ENCODE data around the gene C11orf97.

Gene C11orf97

DNA sequence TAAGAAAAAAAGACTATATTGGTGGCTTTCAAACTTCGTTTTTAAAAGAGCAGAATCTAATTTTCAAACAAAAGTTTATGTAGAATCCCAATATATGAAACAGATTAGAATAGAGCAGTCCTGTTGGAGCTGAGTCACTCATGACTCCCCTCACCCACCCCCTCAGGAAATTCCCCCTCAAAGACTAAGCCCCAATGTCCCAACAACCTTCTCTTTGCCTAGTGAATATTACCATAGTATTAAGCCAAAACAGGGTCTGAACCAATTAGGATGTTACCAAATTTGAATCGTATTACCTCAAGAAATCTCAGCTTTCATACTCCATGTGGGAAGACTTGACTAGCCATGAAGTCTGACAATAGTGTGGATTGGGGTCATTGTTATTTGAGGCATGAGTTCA lies 47.1 kb downstream of the C11orf97 start:
- Histone ChIP-seq H3K79me2 (ENCODE audit: low read length) (no peaks in the 10 kb centered on the region), H3K4me2 (ENCODE audit: low read depth, low read length) (no peak overlapping the region), H3K9ac (ENCODE audit: low read length) (no peak overlapping the region), H3K27ac (ENCODE audit: low read length) (no peak overlapping the region), H4K20me1 (ENCODE audit: insufficient read depth, low read length) (no peaks in the 10 kb centered on the region), H3K9me3 (replicated peaks; ENCODE audit: insufficient read depth, low read length) (no peaks in the 10 kb centered on the region), H3F3A (ENCODE audit: insufficient read depth, low read length) (no peaks in the 10 kb centered on the region), H3K27me3 (replicated peaks; ENCODE audit: insufficient read depth, low read length) (no peaks in the 10 kb centered on the region), H2AFZ (ENCODE audit: low read length) (no peak overlapping the region), H3K4me1 (ENCODE audit: low read length) (no peaks in the 10 kb centered on the region), H3K9me2 (replicated peaks; ENCODE audit: insufficient read depth, low read length) (no peaks in the 10 kb centered on the region), H3K4me3 (ENCODE audit: low read length) (no peak overlapping the region), H3K36me3 (replicated peaks; ENCODE audit: insufficient read depth, low read length) (no peaks in the 10 kb centered on the region)
- no peak for DNase-seq
- TF ChIP-seq EZH2phosphoT487 (IDR thresholded peaks at IDR 0.05; ENCODE audit: low read length) (no peak), CTCF (IDR thresholded peaks at IDR 0.05; ENCODE audit: low read length) (no peak), EZH2 (optimal IDR thresholded peaks at IDR 0.05; ENCODE audit: low read depth, low read length) (no peak)

GRCh38 chr11:94560834-94561233 lies 48.6 kb downstream of the C11orf97 start:
- H3K4me2 ChIP-seq (ENCODE audit: low read depth, low read length), result no peak overlapping the region

GRCh38 chr11:94563176-94563847 lies 51.1 kb downstream of the C11orf97 start:
- Histone ChIP-seq H3K9ac (ENCODE audit: low read length) (no peak overlapping the region), H3K9me2 (replicated peaks; ENCODE audit: insufficient read depth, low read length) (no peaks in the 10 kb centered on the region), H4K20me1 (ENCODE audit: insufficient read depth, low read length) (no peaks in the 10 kb centered on the region), H3K9me3 (replicated peaks; ENCODE audit: insufficient read depth, low read length) (no peaks in the 10 kb centered on the region), H3K27ac (ENCODE audit: low read length) (no peak overlapping the region), H3F3A (ENCODE audit: insufficient read depth, low read length) (no peaks in the 10 kb centered on the region), H3K79me2 (ENCODE audit: low read length) (no peaks in the 10 kb centered on the region), H3K4me2 (ENCODE audit: low read depth, low read length) (no peak overlapping the region), H2AFZ (ENCODE audit: low read length) (no peak overlapping the region), H3K36me3 (replicated peaks; ENCODE audit: insufficient read depth, low read length) (no peaks in the 10 kb centered on the region), H3K27me3 (replicated peaks; ENCODE audit: insufficient read depth, low read length) (no peaks in the 10 kb centered on the region), H3K4me3 (ENCODE audit: low read length) (no peak overlapping the region), H3K4me1 (ENCODE audit: low read length) (no peaks in the 10 kb centered on the region)
- TF ChIP-seq EZH2 (optimal IDR thresholded peaks at IDR 0.05; ENCODE audit: low read depth, low read length) (no peak), CTCF (IDR thresholded peaks at IDR 0.05; ENCODE audit: low read length) (no peak), EZH2phosphoT487 (IDR thresholded peaks at IDR 0.05; ENCODE audit: low read length) (no peak)
- DNase-seq, result no peak

More at GRCh38 chr11:94560834-94561233, 48.6 kb downstream of the C11orf97 start:
- Histone ChIP-seq H3K9ac (ENCODE audit: low read length) (no peak overlapping the region), H3K27me3 (replicated peaks; ENCODE audit: insufficient read depth, low read length) (no peaks in the 10 kb centered on the region), H3K36me3 (replicated peaks; ENCODE audit: insufficient read depth, low read length) (no peaks in the 10 kb centered on the region), H2AFZ (ENCODE audit: low read length) (no peak overlapping the region), H3K79me2 (ENCODE audit: low read length) (no peaks in the 10 kb centered on the region), H3K27ac (ENCODE audit: low read length) (no peak overlapping the region), H3F3A (ENCODE audit: insufficient read depth, low read length) (no peaks in the 10 kb centered on the region), H3K9me3 (replicated peaks; ENCODE audit: insufficient read depth, low read length) (no peaks in the 10 kb centered on the region), H3K9me2 (replicated peaks; ENCODE audit: insufficient read depth, low read length) (no peaks in the 10 kb centered on the region), H3K4me1 (ENCODE audit: low read length) (no peaks in the 10 kb centered on the region), H3K4me3 (ENCODE audit: low read length) (no peak overlapping the region), H4K20me1 (ENCODE audit: insufficient read depth, low read length) (no peaks in the 10 kb centered on the region)
- DNase-seq, result no peak
- no peak for TF ChIP-seq EZH2 (optimal IDR thresholded peaks at IDR 0.05; ENCODE audit: low read depth, low read length)
- no peak for TF ChIP-seq EZH2phosphoT487 (IDR thresholded peaks at IDR 0.05; ENCODE audit: low read length)
- TF ChIP-seq CTCF (IDR thresholded peaks at IDR 0.05; ENCODE audit: low read length), result no peak

Data from MM.1S (cell line).